Measurements from ENCODE around the gene IL17RE. TPM values are rescaled to one million over a fixed set of nuclear protein-coding genes. Genes with fewer than 3 reads are reported as not detected.

The IL17RE gene
- total and polyA plus RNA-seq, 5 donors, result 1.0 to 2.2 (median 1.2) TPM

- Histone ChIP-seq H3K4me1 (ENCODE audit: control insufficient read depth, insufficient read depth, low read length) (no peaks in the 10 kb centered on the region), H3K27me3 (ENCODE audit: control insufficient read depth, insufficient read depth) (no peaks in the 10 kb centered on the region), H3K27ac (ENCODE audit: low read length) (no peak overlapping the region), H3K9me3 (ENCODE audit: control insufficient read depth, low read length) (no peaks in the 10 kb centered on the region), H3K4me3 (ENCODE audit: low read length) (no peak overlapping the region)
- DNase-seq (no peak), ATAC-seq (no peak)
- 87% methylated on average over 7 of the region's 7 CpGs for WGBS
- intact Hi-C loops (cut with DNase I), result loop anchor here in 1 of 4 donors (10.0 kb wide), 1 partner anchor 65 kb away; the partner anchor contains the start of gene RPUSD3
Measured at GRCh38 chr3:9909221-9910013, 6.8 kb downstream of the IL17RE start.

GRCh38 chr3:9911863-9912262 lies 9.2 kb downstream of the IL17RE start:
- DNase-seq (no peak), ATAC-seq (no peak)
- WGBS, result 70% methylated on average over 8 of the region's 8 CpGs
- no peaks in the 10 kb centered on the region for H3K9me3 ChIP-seq (ENCODE audit: control insufficient read depth, low read length)
- no peaks in the 10 kb centered on the region for H3K27me3 ChIP-seq (ENCODE audit: control insufficient read depth, insufficient read depth)
- no peak overlapping the region for H3K4me3 ChIP-seq (ENCODE audit: low read length)
- peaks cover 2% of the 10 kb centered on the region for H3K4me1 ChIP-seq (ENCODE audit: control insufficient read depth, insufficient read depth, low read length)
- H3K27ac ChIP-seq (ENCODE audit: low read length), result no peak overlapping the region
- intact Hi-C loops (cut with DNase I), result loop anchor here in 1 of 4 donors (10.0 kb wide), 1 partner anchor 67 kb away; the partner anchor contains the start of gene RPUSD3

- H3K27ac ChIP-seq (ENCODE audit: low read length), result no peak overlapping the region
- peaks cover 2% of the 10 kb centered on the region for H3K4me1 ChIP-seq (ENCODE audit: control insufficient read depth, insufficient read depth, low read length)
- H3K4me3 ChIP-seq (ENCODE audit: low read length), result no peak overlapping the region
- no peaks in the 10 kb centered on the region for H3K27me3 ChIP-seq (ENCODE audit: control insufficient read depth, insufficient read depth)
- WGBS, result 80% methylated on average over 7 of the region's 7 CpGs
- DNase-seq (no peak), ATAC-seq (no peak)
- intact Hi-C loops (cut with DNase I), result loop anchor here in 1 of 4 donors (10.0 kb wide), 1 partner anchor 68 kb away; the partner anchor contains the start of gene RPUSD3
- H3K9me3 ChIP-seq (ENCODE audit: control insufficient read depth, low read length), result no peaks in the 10 kb centered on the region
Measured at GRCh38 chr3:9912294-9912935, 9.8 kb downstream of the IL17RE start.

GRCh38 chr3:9913601-9914000 lies 11.0 kb downstream of the IL17RE start:
- Histone ChIP-seq H3K9me3 (ENCODE audit: control insufficient read depth, low read length) (no peaks in the 10 kb centered on the region), H3K27ac (ENCODE audit: low read length) (no peak overlapping the region), H3K27me3 (ENCODE audit: control insufficient read depth, insufficient read depth) (no peaks in the 10 kb centered on the region), H3K4me3 (ENCODE audit: low read length) (no peak overlapping the region), H3K4me1 (ENCODE audit: control insufficient read depth, insufficient read depth, low read length) (peaks cover 6% of the 10 kb centered on the region)
- ATAC-seq (no peak), DNase-seq (no peak)
- intact Hi-C loops (cut with DNase I), result loop anchor here in 1 of 4 donors (10.0 kb wide), 1 partner anchor 69 kb away; the partner anchor contains the start of gene RPUSD3
- WGBS, result 76% methylated on average over 5 of the region's 5 CpGs

- Histone ChIP-seq H3K4me1 (ENCODE audit: control insufficient read depth, insufficient read depth, low read length) (peaks cover 6% of the 10 kb centered on the region), H3K9me3 (ENCODE audit: control insufficient read depth, low read length) (no peaks in the 10 kb centered on the region), H3K27me3 (ENCODE audit: control insufficient read depth, insufficient read depth) (no peaks in the 10 kb centered on the region), H3K27ac (ENCODE audit: low read length) (no peak overlapping the region), H3K4me3 (ENCODE audit: low read length) (no peak overlapping the region)
- 55% methylated on average over 1 of the region's 1 CpG for WGBS
- ATAC-seq (no peak), DNase-seq (no peak)
- intact Hi-C loops (cut with DNase I), result loop anchor here in 1 of 4 donors (10.0 kb wide), 1 partner anchor 69 kb away; the partner anchor contains the start of gene RPUSD3
Measured at GRCh38 chr3:9914011-9914410, 11.4 kb downstream of the IL17RE start.

- intact Hi-C loops (cut with DNase I), result loop anchor here in 1 of 4 donors (10.0 kb wide), 1 partner anchor 70 kb away; the partner anchor contains the start of gene RPUSD3
- Histone ChIP-seq H3K9me3 (ENCODE audit: control insufficient read depth, low read length) (no peaks in the 10 kb centered on the region), H3K4me1 (ENCODE audit: control insufficient read depth, insufficient read depth, low read length) (peaks cover 6% of the 10 kb centered on the region), H3K27me3 (ENCODE audit: control insufficient read depth, insufficient read depth) (no peaks in the 10 kb centered on the region), H3K27ac (ENCODE audit: low read length) (peak overlapping the region; percentile 13), H3K4me3 (ENCODE audit: low read length) (peak overlapping the region; percentile 35)
- peak in 1 of 3 donors; percentile 51 for DNase-seq
- WGBS, result 23% methylated on average over 15 of the region's 15 CpGs
- no peak for ATAC-seq
Measured at GRCh38 chr3:9914559-9915253, 12.1 kb downstream of the IL17RE start.

GRCh38 chr3:9915254-9916141 lies 12.8 kb downstream of the IL17RE start:
- DNase-seq, result peak; percentile 79 to 92 (median 91)
- Histone ChIP-seq H3K4me1 (ENCODE audit: control insufficient read depth, insufficient read depth, low read length) (peaks cover 6% of the 10 kb centered on the region), H3K9me3 (ENCODE audit: control insufficient read depth, low read length) (no peaks in the 10 kb centered on the region), H3K27ac (ENCODE audit: low read length) (peak overlapping the region; percentile 77), H3K4me3 (ENCODE audit: low read length) (peak overlapping the region; percentile 35), H3K27me3 (ENCODE audit: control insufficient read depth, insufficient read depth) (no peaks in the 10 kb centered on the region)
- peak; percentile 67 to 69 for ATAC-seq
- intact Hi-C loops (cut with DNase I), result loop anchor here in 1 of 4 donors (10.0 kb wide), 1 partner anchor 71 kb away; the partner anchor contains the start of gene RPUSD3
- WGBS, result under 1% methylated on average over 99 of the region's 99 CpGs

GRCh38 chr3:9916346-9916733 lies 13.7 kb downstream of the IL17RE start:
- intact Hi-C loops (cut with DNase I), result loop anchor here in 1 of 4 donors (10.0 kb wide), 1 partner anchor 72 kb away; the partner anchor contains the start of gene RPUSD3
- H3K9me3 ChIP-seq (ENCODE audit: control insufficient read depth, low read length), result no peaks in the 10 kb centered on the region
- peaks cover 6% of the 10 kb centered on the region for H3K4me1 ChIP-seq (ENCODE audit: control insufficient read depth, insufficient read depth, low read length)
- DNase-seq (no peak), ATAC-seq (peak in 1 of 2 donors; percentile 0)
- WGBS, result 41% methylated on average over 7 of the region's 7 CpGs
- peak overlapping the region; percentile 35 for H3K4me3 ChIP-seq (ENCODE audit: low read length)
- no peaks in the 10 kb centered on the region for H3K27me3 ChIP-seq (ENCODE audit: control insufficient read depth, insufficient read depth)
- H3K27ac ChIP-seq (ENCODE audit: low read length), result peak overlapping the region; percentile 77

GRCh38 chr3:9916734-9917680 lies 14.4 kb downstream of the IL17RE start, which contains the start of gene IL17RC:
Gene IL17RC, plus strand, starts transcription at chr3:9917098. Its CDS starts 218 bp downstream, at chr3:9917316.
- H3K4me3 ChIP-seq (ENCODE audit: low read length), result peak within 1 kb of the TSS; percentile 35
- peaks cover 6% of the 10 kb centered on the region for H3K4me1 ChIP-seq (ENCODE audit: control insufficient read depth, insufficient read depth, low read length)
- 10% methylated on average over 19 of the region's 19 CpGs for WGBS
- peak; percentile 90 to 94 (median 94) for DNase-seq
- H3K9me3 ChIP-seq (ENCODE audit: control insufficient read depth, low read length), result no peaks in the 10 kb centered on the region
- no peaks in the 10 kb centered on the region for H3K27me3 ChIP-seq (ENCODE audit: control insufficient read depth, insufficient read depth)
- ATAC-seq, result peak; percentile 91 to 93
- intact Hi-C loops (cut with DNase I), result loop anchor here in 1 of 4 donors (10.0 kb wide), 1 partner anchor 72 kb away; the partner anchor contains the start of gene RPUSD3
- peak within 1 kb of the TSS; percentile 77 for H3K27ac ChIP-seq (ENCODE audit: low read length)
